ENCODE results near the gene TJP2.

The TJP2 gene

GRCh38 chr9:69193685-69194032 lies 19.6 kb downstream of the TJP2 start:
- no peak for DNase-seq

- no peak for DNase-seq
Observed at GRCh38 chr9:69194702-69195418, 20.8 kb downstream of the TJP2 start.

- no peak for DNase-seq
Observed at GRCh38 chr9:69195668-69196067, 21.6 kb downstream of the TJP2 start.

GRCh38 chr9:69197687-69198086 lies 23.6 kb downstream of the TJP2 start:
- no peak for DNase-seq

GRCh38 chr9:69198521-69199220 lies 24.6 kb downstream of the TJP2 start:
- no peak for DNase-seq

- DNase-seq: no peak
Observed at GRCh38 chr9:69199769-69200470, 25.8 kb downstream of the TJP2 start.

- no peak for DNase-seq
Observed at GRCh38 chr9:69202556-69202955, 28.5 kb downstream of the TJP2 start.

GRCh38 chr9:69204326-69204725 lies 30.2 kb downstream of the TJP2 start:
- DNase-seq: no peak

GRCh38 chr9:69204849-69205248 lies 30.8 kb downstream of the TJP2 start:
- no peak for DNase-seq

GRCh38 chr9:69206047-69206446 lies 32.0 kb downstream of the TJP2 start:
- DNase-seq: no peak

GRCh38 chr9:69207503-69207902 lies 33.4 kb downstream of the TJP2 start:
- no peak for DNase-seq

GRCh38 chr9:69211424-69212036 lies 37.5 kb downstream of the TJP2 start:
- no peak for DNase-seq

- DNase-seq: no peak
Observed at GRCh38 chr9:69213647-69214046, 39.6 kb downstream of the TJP2 start.

GRCh38 chr9:69214939-69215338 lies 40.9 kb downstream of the TJP2 start:
- DNase-seq: no peak

GRCh38 chr9:69215774-69216485 lies 41.9 kb downstream of the TJP2 start:
- DNase-seq: no peak

GRCh38 chr9:69218166-69218565 lies 44.1 kb downstream of the TJP2 start:
- DNase-seq: no peak

GRCh38 chr9:69221036-69221435 lies 47.0 kb downstream of the TJP2 start:
- DNase-seq: no peak

GRCh38 chr9:69222970-69223369 lies 48.9 kb downstream of the TJP2 start:
- DNase-seq: no peak

- DNase-seq: no peak
Observed at GRCh38 chr9:69223605-69224004, 49.5 kb downstream of the TJP2 start.

- DNase-seq: no peak
Observed at GRCh38 chr9:69229367-69229766, 55.3 kb downstream of the TJP2 start.

- DNase-seq: no peak
Observed at GRCh38 chr9:69232135-69232534, 58.1 kb downstream of the TJP2 start.

GRCh38 chr9:69234683-69235082 lies 60.6 kb downstream of the TJP2 start:
- no peak for DNase-seq

GRCh38 chr9:69236188-69236587 lies 62.1 kb downstream of the TJP2 start:
- no peak for DNase-seq

All from NCI-H1436 treated with DMSO at 0.1 percent for 48 hours (cell line).